K562 (cell line): ENCODE results near the gene SLAMF8. TPM values are rescaled to one million over a fixed set of nuclear protein-coding genes. Genes with fewer than 3 reads are reported as not detected.

Source experiments
- ATAC-seq: fragments of 200-7000 bp; cut with Tn5 transposase; 3 replicates; pipeline ENCODE4 v1.9.1; 2020; ENCODE audit warnings: moderate library complexity
- BruUV-seq: library from RNA; stranded (reverse); fragments of 400-500 nt; replicated peaks from 2 replicates; lab custom pipeline; 2021; lab: Mats Ljungman, UMichigan
- CTCF ChIA-PET: fragments of 300-600 bp; formaldehyde crosslinking; extraction: SDS; loops from one replicate; lab custom pipeline; 2021; ENCODE audit warnings: low intra/inter-chr PET ratio; lab: Yijun Ruan, JAX
- POLR2A ChIA-PET: fragments of 300-600, 350-650 bp; sonication (Branson Sonifier 250); formaldehyde crosslinking; extraction: SDS; loops from one replicate; lab custom pipeline; 2021; ENCODE audit warnings: antibody characterized with exemption, inconsistent platforms; lab: Yijun Ruan, JAX
- DNase-seq, 4 experiments: peaks; one replicate each; pipeline versions ENCODE4 v3.0.0 to v3.0.0-alpha.2; 2011 to 2018; ENCODE audit warnings: low spot score in 3 of 4, mixed read lengths in 3 of 4; ENCODE audit errors: extremely low read depth in 1 of 4
- FAIRE-seq: peaks from 2 replicates; lab custom pipeline; 2011; peaks lifted over from hg19 to GRCh38; lab: Jason Lieb, UNC
- H2AFZ ChIP-seq: 2 replicates; pipeline ENCODE4 v1.6.0; 2011; ENCODE audit warnings: low read depth, low read length, control low read depth, inconsistent platforms
- H3K27ac ChIP-seq: fragments of 200-600 bp; 3 replicates; pipeline ENCODE4 v1.8.0; 2011; ENCODE audit warnings: low read depth, mild to moderate bottlenecking, control low read depth, inconsistent platforms, low read length, moderate library complexity, mixed read lengths; ENCODE audit errors: extremely low read depth
- H3K27me3 ChIP-seq, 2 experiments: fragments of 300-600 bp in 1 of 2; 2 replicates in 1 of 2; 3 replicates in 1 of 2; pipeline versions ENCODE4 v1.6.0 to v1.8.0; 2011; ENCODE audit warnings: inconsistent platforms in 2 of 2, low read length in 2 of 2, mild to moderate bottlenecking in 1 of 2, mixed read lengths in 1 of 2, moderate library complexity in 1 of 2; ENCODE audit not compliant: control insufficient read depth in 2 of 2, insufficient read depth in 2 of 2
- H3K36me3 ChIP-seq: fragments of 300-600 bp; 3 replicates; pipeline ENCODE4 v1.8.0; 2011; ENCODE audit warnings: mild to moderate bottlenecking, low read length, inconsistent platforms; ENCODE audit not compliant: control insufficient read depth, insufficient read depth
- H3K4me1 ChIP-seq, 2 experiments: fragments of 200-600 bp in 1 of 2; replicated peaks in 1 of 2; 2 replicates in 1 of 2; 3 replicates in 1 of 2; pipeline versions ENCODE4 v1.5.1 to v1.8.0; 2011; ENCODE audit warnings: inconsistent platforms in 2 of 2, low read length in 2 of 2, mild to moderate bottlenecking in 1 of 2, mixed read lengths in 1 of 2, moderate library complexity in 1 of 2; ENCODE audit not compliant: control insufficient read depth in 2 of 2, insufficient read depth in 2 of 2
- H3K4me2 ChIP-seq: 2 replicates; pipeline ENCODE4 v1.6.1; 2011; ENCODE audit warnings: low read length, control low read depth, inconsistent platforms, mixed read lengths; ENCODE audit not compliant: insufficient read depth
- H3K4me3 ChIP-seq: fragments of 200-600 bp; sonication (generic), shearing (Covaris generic); 2 replicates; pipeline ENCODE4 v1.5.1; 2016; ENCODE audit warnings: control low read depth, inconsistent platforms
- H3K79me2 ChIP-seq: fragments of 200-600 bp; 3 replicates; pipeline ENCODE4 v1.8.0; 2011; ENCODE audit warnings: low read length, inconsistent platforms; ENCODE audit not compliant: control insufficient read depth, insufficient read depth
- H3K9ac ChIP-seq, 2 experiments: 2 replicates each; pipeline versions ENCODE4 v1.6.0 to v1.6.1; 2011; ENCODE audit warnings: low read depth in 2 of 2, low read length in 2 of 2, control low read depth in 1 of 2, inconsistent platforms in 1 of 2, mild to moderate bottlenecking in 1 of 2, mixed read lengths in 1 of 2; ENCODE audit not compliant: insufficient read depth in 1 of 2
- H3K9me1 ChIP-seq: one replicate; pipeline ENCODE4 v1.6.0; 2011; ENCODE audit warnings: inconsistent platforms, mild to moderate bottlenecking, low read length, moderate library complexity; ENCODE audit not compliant: control insufficient read depth, insufficient read depth
- H3K9me3 ChIP-seq: replicated peaks from 2 replicates; pipeline ENCODE4 v1.5.1; 2011; ENCODE audit warnings: low read depth, low read length, inconsistent platforms; ENCODE audit not compliant: control insufficient read depth, insufficient read depth
- H4K20me1 ChIP-seq: replicated peaks from 2 replicates; pipeline ENCODE4 v1.6.1; 2011; ENCODE audit warnings: low read length, inconsistent platforms, mixed read lengths; ENCODE audit not compliant: control insufficient read depth, insufficient read depth
- ATF1 ChIP-seq, 2 experiments: fragments of 450-650 bp in 1 of 2; IDR thresholded peaks; 2 replicates each; pipeline ENCODE4 v1.6.1; 2016; ENCODE audit warnings: missing compliant biosample characterization in 1 of 2, missing genetic modification characterization in 1 of 2
- BCOR ChIP-seq: fragments of 450-650 bp; IDR thresholded peaks from 2 replicates; pipeline ENCODE4 v1.6.1; 2016
- COPS2 ChIP-seq: fragments of 450-650 bp; conservative IDR thresholded peaks from 2 replicates; pipeline ENCODE4 v1.6.1; 2016; ENCODE audit warnings: mild to moderate bottlenecking, moderate library complexity
- DIDO1 ChIP-seq: fragments of 450-650 bp; IDR thresholded peaks from 2 replicates; pipeline ENCODE4 v1.6.1; 2016; ENCODE audit warnings: low read depth, missing biosample characterization, missing genetic modification characterization
- GATAD2B ChIP-seq: fragments of 450-650 bp; IDR thresholded peaks from 2 replicates; pipeline ENCODE4 v1.6.1; 2017; ENCODE audit warnings: mild to moderate bottlenecking, borderline replicate concordance
- HEY1 ChIP-seq: fragments of 250-450 bp; sonication (Bioruptor Pico); IDR thresholded peaks from 2 replicates; pipeline ENCODE4 v1.5.0; 2020; ENCODE audit warnings: mild to moderate bottlenecking, moderate library complexity, borderline replicate concordance
- MCM7 ChIP-seq, 2 experiments: fragments of 450-650 bp; IDR thresholded peaks; 2 replicates each; pipeline ENCODE4 v1.6.1; 2016 to 2018
- MED1 ChIP-seq: sonication (generic); formaldehyde crosslinking; IDR thresholded peaks from 2 replicates; pipeline ENCODE4 v1.8.1; 2023; ENCODE audit warnings: missing genetic modification reagents, borderline replicate concordance
- OTX1 ChIP-seq: fragments of 450-650 bp; formaldehyde crosslinking; IDR thresholded peaks from 2 replicates; pipeline ENCODE4 v1.4.0; 2022; ENCODE audit warnings: mild to moderate bottlenecking
- RAD21 ChIP-seq, 2 experiments: fragments of 250-450 bp in 1 of 2; fragments of 450-650 bp in 1 of 2; sonication (Bioruptor Pico) in 1 of 2; formaldehyde crosslinking in 1 of 2; IDR thresholded peaks in 1 of 2; conservative IDR thresholded peaks in 1 of 2; 2 replicates each; pipeline versions ENCODE4 v1.4.0 to v1.8.0; 2020 to 2022; ENCODE audit warnings: mild to moderate bottlenecking in 2 of 2, moderate library complexity in 1 of 2
- RUNX1 ChIP-seq: sonication (generic); IDR thresholded peaks from 2 replicates; pipeline ENCODE4 v1.6.1; 2016; ENCODE audit warnings: antibody characterized with exemption, low read depth
- ZNF121 ChIP-seq: sonication (generic); formaldehyde crosslinking; conservative IDR thresholded peaks from 2 replicates; pipeline ENCODE4 v1.8.0; 2022; ENCODE audit warnings: missing genetic modification reagents
- ZNF431 ChIP-seq: sonication (generic); formaldehyde crosslinking; IDR thresholded peaks from 2 replicates; pipeline ENCODE4 v1.8.0; 2022; ENCODE audit warnings: mild to moderate bottlenecking, missing genetic modification reagents
- WGBS: fragments of 100-300 bp; shearing (Covaris generic); methylation state at CpG from one replicate; pipeline ENCODE4 v1.1.6; 2016; ENCODE audit warnings: low coverage, mixed read lengths; ENCODE audit not compliant: insufficient coverage; ENCODE audit errors: missing lambda C conversion rate; 5-methylcytosine and 5-hydroxymethylcytosine counted together
- in situ Hi-C: fragments of 300-500 bp; cut with MboI; formaldehyde crosslinking; loops from 4 replicates; pipeline ENCODE4 v1.15.0; 2018; ENCODE audit warnings: inconsistent platforms, mixed read lengths
- intact Hi-C: fragments of 100-400 bp; cut with micrococcal nuclease; formaldehyde crosslinking; loops from 2 replicates; pipeline ENCODE4 v1.14.2; 2022
- polyA plus RNA-seq, 8 experiments: library from polyadenylated mRNA; depleted of rRNA in 4 of 8; stranded (reverse) in 5 of 8; unstranded in 3 of 8; fragments of >200 nt; fragmentation: Nextera tagmentation in 2 of 8; fragmentation: Illumina TruSeq in 1 of 8; extraction: Ambion mirVana in 2 of 8; extraction: Trizol in 1 of 8; gene quantifications; 2 replicates each; pipeline versions ENCODE4 v1.2.1 to v1.2.3, GENCODE V29; 2011 to 2014; ENCODE audit warnings: inconsistent platforms in 1 of 8, missing spikeins in 1 of 8
- total RNA-seq, 7 experiments: library from RNA; depleted of rRNA in 6 of 7; stranded (reverse); fragments of >200 nt in 6 of 7; fragmentation: Illumina TruSeq in 2 of 7; extraction: Trizol in 2 of 7; gene quantifications; 2 replicates each; pipeline versions ENCODE4 v1.2.1 to v1.2.3, GENCODE V29; 2011 to 2021; ENCODE audit warnings: low replicate concordance in 1 of 7
- TF ChIP-seq, protein P1 (sequence below): sonication (generic); formaldehyde crosslinking; IDR thresholded peaks from 2 replicates; pipeline ENCODE4 v1.8.1; 2023; ENCODE audit warnings: mild to moderate bottlenecking, missing genetic modification reagents, moderate library complexity
- TF ChIP-seq, protein P2 (sequence below): fragments of 450-650 bp; formaldehyde crosslinking; IDR thresholded peaks from 2 replicates; pipeline ENCODE4 v1.4.0; 2020; ENCODE audit warnings: mild to moderate bottlenecking, moderate library complexity
- TF ChIP-seq, protein P3 (sequence below): fragments of 250-450 bp; sonication (Bioruptor Pico); IDR thresholded peaks from 2 replicates; pipeline ENCODE4 v1.4.0; 2020; ENCODE audit warnings: mild to moderate bottlenecking, moderate library complexity

The SLAMF8 gene
- total and polyA plus RNA-seq, 9 of the 15 experiments (the other 6 are each of a cell fraction or from before 2014, with no cell fraction given) = not detected

DNA sequence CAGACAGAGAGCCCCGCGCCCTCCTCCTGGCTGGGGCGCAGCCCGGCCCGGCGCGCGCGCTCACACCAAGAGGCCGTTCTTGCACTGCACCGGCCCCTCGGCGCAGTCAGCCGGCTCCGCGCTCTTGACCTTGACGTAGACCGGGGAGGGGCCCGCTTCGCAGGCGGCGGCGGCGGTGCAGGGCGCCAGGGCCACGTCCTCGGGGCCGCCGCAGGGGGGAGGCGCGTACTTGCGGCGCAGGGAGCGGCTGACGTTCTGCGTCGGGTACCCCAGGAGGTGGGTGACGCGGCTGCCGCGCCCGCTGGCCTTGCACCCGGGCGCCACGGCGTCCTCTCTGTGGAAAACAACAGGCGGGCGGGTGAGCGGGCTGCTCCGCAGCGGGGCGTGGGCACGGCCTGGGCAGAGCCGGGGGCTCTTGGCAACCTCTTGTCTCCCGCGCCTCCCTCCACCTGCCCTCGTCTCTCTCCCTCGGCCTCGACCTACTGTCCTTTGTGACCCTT lies 28.1 kb downstream of the SLAMF8 start (continued):
- TF ChIP-seq, protein P1, sequence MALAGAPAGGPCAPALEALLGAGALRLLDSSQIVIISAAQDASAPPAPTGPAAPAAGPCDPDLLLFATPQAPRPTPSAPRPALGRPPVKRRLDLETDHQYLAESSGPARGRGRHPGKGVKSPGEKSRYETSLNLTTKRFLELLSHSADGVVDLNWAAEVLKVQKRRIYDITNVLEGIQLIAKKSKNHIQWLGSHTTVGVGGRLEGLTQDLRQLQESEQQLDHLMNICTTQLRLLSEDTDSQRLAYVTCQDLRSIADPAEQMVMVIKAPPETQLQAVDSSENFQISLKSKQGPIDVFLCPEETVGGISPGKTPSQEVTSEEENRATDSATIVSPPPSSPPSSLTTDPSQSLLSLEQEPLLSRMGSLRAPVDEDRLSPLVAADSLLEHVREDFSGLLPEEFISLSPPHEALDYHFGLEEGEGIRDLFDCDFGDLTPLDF (CRISPR knock-in tag) = no peak
- no peak for TF ChIP-seq RAD21 (CRISPR knock-in tag; conservative IDR thresholded peaks at IDR 0.05 in 1 of 2, IDR thresholded peaks at IDR 0.05 in 1 of 2)
- no peak for TF ChIP-seq ATF1 (CRISPR knock-in tag; IDR thresholded peaks at IDR 0.05)
- TF ChIP-seq ATF1 (tag; IDR thresholded peaks at IDR 0.05) = peak; percentile 52
- TF ChIP-seq ZNF431 = no peak

DNA sequence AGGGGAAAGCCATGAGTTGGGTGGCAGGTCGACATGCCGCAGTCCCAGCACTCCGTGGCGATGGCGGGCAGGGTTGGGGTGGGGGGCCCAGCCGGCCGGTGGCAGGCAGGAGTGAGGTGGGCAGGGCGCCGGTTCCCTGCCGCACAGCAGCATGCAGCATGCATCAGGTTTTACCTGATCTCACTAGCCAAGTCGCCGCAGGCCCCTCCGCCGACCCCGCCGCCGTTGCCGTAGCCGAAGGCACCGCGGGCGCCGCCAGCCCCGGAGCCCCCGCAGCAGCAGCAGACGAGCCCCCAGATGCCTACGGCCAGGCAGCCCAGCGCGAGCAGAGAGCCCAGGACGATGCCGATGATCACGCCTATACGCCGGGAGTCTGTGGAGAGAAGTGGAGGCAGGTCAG lies 29.0 kb downstream of the SLAMF8 start:
- H3K27ac ChIP-seq = no peak overlapping the region
- no TSS peak for BruUV-seq
- peaks cover 0 to 13% of the 10 kb centered on the region in 2 experiments; a peak in 2 of 5 replicates for H3K4me1 ChIP-seq
- H4K20me1 ChIP-seq = no peaks in the 10 kb centered on the region
- ATAC-seq (no peak), FAIRE-seq (no peak), DNase-seq (no peak)
- intact Hi-C loops (no loop called here), in situ Hi-C loops (no loop called here)
- no peaks in the 10 kb centered on the region for H3K9me3 ChIP-seq
- no peak overlapping the region for H3K4me3 ChIP-seq
- H2AFZ ChIP-seq = no peak overlapping the region
- POLR2A ChIA-PET = interaction anchor here (0.6 kb wide), 1 partner anchor 12 kb away, joined by 3 read pairs; no protein-coding TSS in a partner anchor
- no peak overlapping the region for H3K9ac ChIP-seq
- peaks cover 0 to 39% of the 10 kb centered on the region in 2 experiments; a peak in 2 of 5 replicates for H3K27me3 ChIP-seq
- no peak overlapping the region for H3K4me2 ChIP-seq
- H3K79me2 ChIP-seq = no peaks in the 10 kb centered on the region
- no peaks in the 10 kb centered on the region for H3K9me1 ChIP-seq
- WGBS = 77% methylated on average over 19 of the region's 34 CpGs
- CTCF ChIA-PET = no interaction called here
- no peaks in the 10 kb centered on the region for H3K36me3 ChIP-seq
- TF ChIP-seq MED1 (CRISPR knock-in tag) = no peak
- TF ChIP-seq MCM7 (IDR thresholded peaks at IDR 0.05) = no peak
- no peak for TF ChIP-seq GATAD2B
- TF ChIP-seq, protein P2, sequence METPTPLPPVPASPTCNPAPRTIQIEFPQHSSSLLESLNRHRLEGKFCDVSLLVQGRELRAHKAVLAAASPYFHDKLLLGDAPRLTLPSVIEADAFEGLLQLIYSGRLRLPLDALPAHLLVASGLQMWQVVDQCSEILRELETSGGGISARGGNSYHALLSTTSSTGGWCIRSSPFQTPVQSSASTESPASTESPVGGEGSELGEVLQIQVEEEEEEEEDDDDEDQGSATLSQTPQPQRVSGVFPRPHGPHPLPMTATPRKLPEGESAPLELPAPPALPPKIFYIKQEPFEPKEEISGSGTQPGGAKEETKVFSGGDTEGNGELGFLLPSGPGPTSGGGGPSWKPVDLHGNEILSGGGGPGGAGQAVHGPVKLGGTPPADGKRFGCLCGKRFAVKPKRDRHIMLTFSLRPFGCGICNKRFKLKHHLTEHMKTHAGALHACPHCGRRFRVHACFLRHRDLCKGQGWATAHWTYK (CRISPR knock-in tag) = no peak
- no peak for TF ChIP-seq OTX1 (CRISPR knock-in tag)
- no peak for TF ChIP-seq ZNF121
- TF ChIP-seq, protein P3, sequence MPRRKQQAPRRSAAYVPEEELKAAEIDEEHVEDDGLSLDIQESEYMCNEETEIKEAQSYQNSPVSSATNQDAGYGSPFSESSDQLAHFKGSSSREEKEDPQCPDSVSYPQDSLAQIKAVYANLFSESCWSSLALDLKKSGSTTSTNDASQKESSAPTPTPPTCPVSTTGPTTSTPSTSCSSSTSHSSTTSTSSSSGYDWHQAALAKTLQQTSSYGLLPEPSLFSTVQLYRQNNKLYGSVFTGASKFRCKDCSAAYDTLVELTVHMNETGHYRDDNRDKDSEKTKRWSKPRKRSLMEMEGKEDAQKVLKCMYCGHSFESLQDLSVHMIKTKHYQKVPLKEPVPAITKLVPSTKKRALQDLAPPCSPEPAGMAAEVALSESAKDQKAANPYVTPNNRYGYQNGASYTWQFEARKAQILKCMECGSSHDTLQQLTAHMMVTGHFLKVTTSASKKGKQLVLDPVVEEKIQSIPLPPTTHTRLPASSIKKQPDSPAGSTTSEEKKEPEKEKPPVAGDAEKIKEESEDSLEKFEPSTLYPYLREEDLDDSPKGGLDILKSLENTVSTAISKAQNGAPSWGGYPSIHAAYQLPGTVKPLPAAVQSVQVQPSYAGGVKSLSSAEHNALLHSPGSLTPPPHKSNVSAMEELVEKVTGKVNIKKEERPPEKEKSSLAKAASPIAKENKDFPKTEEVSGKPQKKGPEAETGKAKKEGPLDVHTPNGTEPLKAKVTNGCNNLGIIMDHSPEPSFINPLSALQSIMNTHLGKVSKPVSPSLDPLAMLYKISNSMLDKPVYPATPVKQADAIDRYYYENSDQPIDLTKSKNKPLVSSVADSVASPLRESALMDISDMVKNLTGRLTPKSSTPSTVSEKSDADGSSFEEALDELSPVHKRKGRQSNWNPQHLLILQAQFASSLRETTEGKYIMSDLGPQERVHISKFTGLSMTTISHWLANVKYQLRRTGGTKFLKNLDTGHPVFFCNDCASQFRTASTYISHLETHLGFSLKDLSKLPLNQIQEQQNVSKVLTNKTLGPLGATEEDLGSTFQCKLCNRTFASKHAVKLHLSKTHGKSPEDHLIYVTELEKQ (CRISPR knock-in tag) = no peak
- TF ChIP-seq BCOR = no peak
- no peak for TF ChIP-seq COPS2
- no peak for TF ChIP-seq RUNX1
- TF ChIP-seq HEY1 (CRISPR knock-in tag) = no peak
- no peak for TF ChIP-seq DIDO1 (tag)
